A549 (cell line): ENCODE data around the gene GAGE13.

Experiments
- BHLHE40 ChIP-seq: IDR thresholded peaks from 2 replicates; pipeline ENCODE4 v1.6.1; 2012; ENCODE audit warnings: low read depth, low read length, inconsistent platforms
- CTCF ChIP-seq: fragments of >200 bp; sonication (Bioruptor Twin); formaldehyde crosslinking; IDR thresholded peaks from 3 replicates; pipeline ENCODE4 v1.5.1; 2016
- EP300 ChIP-seq, 2 experiments: fragments of >200 bp; sonication (Bioruptor Twin); formaldehyde crosslinking; IDR thresholded peaks; 2 replicates in 1 of 2; 3 replicates in 1 of 2; pipeline ENCODE4 v1.6.1; 2016 to 2017
- FOSL2 ChIP-seq, 2 experiments: fragments of 450-650 bp in 1 of 2; fragments of >200 bp in 1 of 2; sonication (Bioruptor Twin) in 1 of 2; formaldehyde crosslinking; IDR thresholded peaks; 2 replicates each; pipeline versions ENCODE4 v1.5.0 to v1.6.1; 2016 to 2020; ENCODE audit warnings: mild to moderate bottlenecking in 1 of 2, moderate library complexity in 1 of 2
- KDM1A ChIP-seq: fragments of 200-600 bp; sonication (generic); IDR thresholded peaks from 2 replicates; pipeline ENCODE4 v1.6.1; 2016; ENCODE audit warnings: low read depth, mild to moderate bottlenecking
- POLR2A ChIP-seq: IDR thresholded peaks from 2 replicates; pipeline ENCODE4 v1.6.1; 2012; ENCODE audit warnings: mild to moderate bottlenecking, low read length
- RCOR1 ChIP-seq: fragments of 150-350 bp; IDR thresholded peaks from 2 replicates; pipeline ENCODE4 v1.6.1; 2014; ENCODE audit warnings: antibody characterized with exemption, low read length, low read depth
- TFCP2L1 ChIP-seq: fragments of 250-450 bp; sonication (Bioruptor Pico); IDR thresholded peaks from 2 replicates; pipeline ENCODE4 v1.5.0; 2021; ENCODE audit warnings: mild to moderate bottlenecking

GRCh38 chrX:49291615-49292337 lies 39.6 kb upstream of the GAGE13 start:
- TF ChIP-seq CTCF (peak; percentile 59), POLR2A (no peak), EP300 (IDR thresholded peaks at IDR 0.05) (no peak), BHLHE40 (no peak), KDM1A (no peak), FOSL2 (IDR thresholded peaks at IDR 0.05) (no peak), FOSL2 (CRISPR knock-in tag; IDR thresholded peaks at IDR 0.05) (no peak), RCOR1 (no peak), TFCP2L1 (CRISPR knock-in tag) (no peak)
